ENCODE measurements around the gene FMN1. TPM values are rescaled to one million over a fixed set of nuclear protein-coding genes. Genes with fewer than 3 reads are reported as not detected.

The FMN1 gene
- total RNA-seq, 2 donors from 2014 or later, result 26.9 to 27.5 TPM

DNA sequence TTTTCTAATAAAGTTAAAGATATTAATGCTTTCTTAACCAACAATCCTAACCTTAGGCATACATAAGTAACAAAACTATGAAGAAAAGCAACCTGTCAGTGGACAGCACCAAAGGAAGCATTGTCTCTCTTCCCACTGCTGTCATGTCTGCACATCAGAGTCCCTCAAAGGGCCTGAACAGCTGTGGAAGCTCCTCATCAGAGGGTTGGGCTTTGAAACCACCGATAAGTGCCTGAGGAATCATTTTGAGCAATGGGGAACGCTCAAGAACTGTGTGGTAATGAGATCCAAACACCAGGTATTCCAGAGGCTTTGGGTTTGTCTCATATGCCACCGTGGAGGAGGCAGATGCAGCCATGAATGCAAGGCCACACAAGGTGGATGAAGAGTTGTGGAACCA, 182.5 kb downstream of the FMN1 start:
- ATAC-seq (ENCODE audit: insufficient number of reproducible peaks, low FRiP score, low read depth) (no peak), DNase-seq (ENCODE audit: low spot score) (no peak)
- Histone ChIP-seq H3K27me3 (replicated peaks; ENCODE audit: insufficient read depth) (no peaks in the 10 kb centered on the region), H3K36me3 (no peaks in the 10 kb centered on the region), H3K9me3 (no peaks in the 10 kb centered on the region), H3K4me3 (no peak overlapping the region), H3K27ac (no peak overlapping the region), H3K4me1 (ENCODE audit: control insufficient read depth in 1 of 2, low read depth in 2 of 2) (peaks cover 12 to 21% of the 10 kb centered on the region in 2 donors)
- TF ChIP-seq, protein P1, sequence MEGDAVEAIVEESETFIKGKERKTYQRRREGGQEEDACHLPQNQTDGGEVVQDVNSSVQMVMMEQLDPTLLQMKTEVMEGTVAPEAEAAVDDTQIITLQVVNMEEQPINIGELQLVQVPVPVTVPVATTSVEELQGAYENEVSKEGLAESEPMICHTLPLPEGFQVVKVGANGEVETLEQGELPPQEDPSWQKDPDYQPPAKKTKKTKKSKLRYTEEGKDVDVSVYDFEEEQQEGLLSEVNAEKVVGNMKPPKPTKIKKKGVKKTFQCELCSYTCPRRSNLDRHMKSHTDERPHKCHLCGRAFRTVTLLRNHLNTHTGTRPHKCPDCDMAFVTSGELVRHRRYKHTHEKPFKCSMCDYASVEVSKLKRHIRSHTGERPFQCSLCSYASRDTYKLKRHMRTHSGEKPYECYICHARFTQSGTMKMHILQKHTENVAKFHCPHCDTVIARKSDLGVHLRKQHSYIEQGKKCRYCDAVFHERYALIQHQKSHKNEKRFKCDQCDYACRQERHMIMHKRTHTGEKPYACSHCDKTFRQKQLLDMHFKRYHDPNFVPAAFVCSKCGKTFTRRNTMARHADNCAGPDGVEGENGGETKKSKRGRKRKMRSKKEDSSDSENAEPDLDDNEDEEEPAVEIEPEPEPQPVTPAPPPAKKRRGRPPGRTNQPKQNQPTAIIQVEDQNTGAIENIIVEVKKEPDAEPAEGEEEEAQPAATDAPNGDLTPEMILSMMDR (IDR thresholded peaks at IDR 0.05), result no peak

DNA sequence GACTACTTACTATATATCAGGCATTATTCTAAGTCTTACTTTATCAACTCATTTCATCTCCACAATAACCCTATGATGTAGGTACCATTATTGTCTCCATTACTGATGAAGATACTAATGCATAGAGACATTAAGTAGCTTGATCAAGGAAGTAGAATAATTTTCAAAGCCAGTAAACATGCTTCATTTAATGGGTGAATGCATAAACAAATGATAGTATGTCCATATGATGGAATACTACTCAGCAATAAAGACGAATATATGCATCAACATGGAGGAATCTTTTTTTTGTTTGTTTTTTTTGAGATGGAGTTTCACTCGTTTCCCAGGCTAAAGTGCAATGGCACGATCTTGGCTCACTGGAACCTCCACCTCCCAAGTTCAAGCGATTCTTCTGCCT, 184.9 kb downstream of the FMN1 start:
- no peaks in the 10 kb centered on the region for H3K27me3 ChIP-seq (replicated peaks; ENCODE audit: insufficient read depth)
- H3K36me3 ChIP-seq, result no peaks in the 10 kb centered on the region
- no peaks in the 10 kb centered on the region for H3K9me3 ChIP-seq
- peaks cover 12 to 21% of the 10 kb centered on the region in 2 donors for H3K4me1 ChIP-seq (ENCODE audit: control insufficient read depth in 1 of 2, low read depth in 2 of 2)
- ATAC-seq (ENCODE audit: insufficient number of reproducible peaks, low FRiP score, low read depth), result no peak
- H3K4me3 ChIP-seq, result no peak overlapping the region
- no peak overlapping the region for H3K27ac ChIP-seq
- DNase-seq (ENCODE audit: low spot score), result no peak
- TF ChIP-seq, protein P1 (IDR thresholded peaks at IDR 0.05), result no peak

- peaks cover 12 to 21% of the 10 kb centered on the region in 2 donors for H3K4me1 ChIP-seq (ENCODE audit: control insufficient read depth in 1 of 2, low read depth in 2 of 2)
- H3K9me3 ChIP-seq, result no peaks in the 10 kb centered on the region
- no peak for ATAC-seq (ENCODE audit: insufficient number of reproducible peaks, low FRiP score, low read depth)
- DNase-seq (ENCODE audit: low spot score), result no peak
- no peak overlapping the region for H3K4me3 ChIP-seq
- peak overlapping the region; percentile 3 to 78 for H3K27ac ChIP-seq
- H3K36me3 ChIP-seq, result no peaks in the 10 kb centered on the region
- TF ChIP-seq, protein P1 (IDR thresholded peaks at IDR 0.05), result no peak
- H3K27me3 ChIP-seq (replicated peaks; ENCODE audit: insufficient read depth), result no peaks in the 10 kb centered on the region
These were observed 185.5 kb downstream of the FMN1 start for GRCh38 chr15:33009026-33009425.

DNA sequence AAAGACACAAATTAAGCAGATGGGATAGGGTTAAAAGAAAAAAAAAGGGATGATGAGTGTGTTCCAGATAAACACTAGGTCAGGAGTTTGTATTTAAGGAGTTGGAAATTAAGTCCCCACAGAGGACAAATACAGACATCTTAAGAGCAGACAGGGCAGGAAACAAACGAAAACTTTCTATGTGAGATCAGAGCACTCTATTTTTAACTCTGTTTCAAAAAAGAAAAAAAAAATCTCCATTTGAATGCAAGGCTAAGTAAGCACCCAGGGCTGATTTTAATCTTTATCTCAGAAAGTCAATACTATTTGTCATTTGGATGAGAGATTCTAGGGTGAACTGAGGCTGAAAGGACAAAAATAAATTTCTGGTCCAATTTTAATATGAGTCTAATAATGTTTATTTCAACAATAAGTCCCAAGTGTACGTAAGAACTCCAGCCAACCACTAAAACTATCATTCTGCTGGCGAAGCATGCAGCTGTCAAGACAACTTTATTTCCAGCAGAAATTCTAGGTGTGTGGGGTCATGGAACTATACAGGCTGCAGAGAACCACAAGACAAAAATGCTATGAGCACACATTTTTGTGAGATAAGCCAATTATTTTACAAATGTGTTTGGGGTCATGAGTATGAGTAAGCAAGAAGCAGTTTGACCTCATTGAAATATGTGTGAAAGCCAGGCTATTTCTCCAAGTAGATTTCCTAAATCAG, 186.1 kb downstream of the FMN1 start:
- no peaks in the 10 kb centered on the region for H3K9me3 ChIP-seq
- TF ChIP-seq, protein P1 (IDR thresholded peaks at IDR 0.05), result no peak
- no peaks in the 10 kb centered on the region for H3K27me3 ChIP-seq (replicated peaks; ENCODE audit: insufficient read depth)
- ATAC-seq (ENCODE audit: insufficient number of reproducible peaks, low FRiP score, low read depth) (no peak), DNase-seq (ENCODE audit: low spot score) (no peak)
- H3K27ac ChIP-seq, result peak overlapping the region; percentile 3 to 78
- no peaks in the 10 kb centered on the region for H3K36me3 ChIP-seq
- peaks cover 12 to 21% of the 10 kb centered on the region in 2 donors for H3K4me1 ChIP-seq (ENCODE audit: control insufficient read depth in 1 of 2, low read depth in 2 of 2)
- no peak overlapping the region for H3K4me3 ChIP-seq

- ATAC-seq (ENCODE audit: insufficient number of reproducible peaks, low FRiP score, low read depth), result no peak
- Histone ChIP-seq H3K27ac (peak overlapping the region; percentile 3 to 78), H3K4me3 (peak overlapping the region; percentile 41), H3K9me3 (no peaks in the 10 kb centered on the region), H3K4me1 (ENCODE audit: control insufficient read depth in 1 of 2, low read depth in 2 of 2) (peaks cover 12 to 21% of the 10 kb centered on the region in 2 donors), H3K27me3 (replicated peaks; ENCODE audit: insufficient read depth) (no peaks in the 10 kb centered on the region), H3K36me3 (no peaks in the 10 kb centered on the region)
- DNase-seq (ENCODE audit: low spot score), result no peak
- TF ChIP-seq, protein P1 (IDR thresholded peaks at IDR 0.05), result no peak
These were observed 187.1 kb downstream of the FMN1 start for GRCh38 chr15:33007303-33007855.
